ENCODE measurements around the gene BMS1. TPM values are rescaled to one million over a fixed set of nuclear protein-coding genes. Genes with fewer than 3 reads are reported as not detected.

BMS1 gene
- total and polyA plus RNA-seq, 2 of the 8 experiments (the other 6 are each of a cell fraction or from before 2014, with no cell fraction given): 3.7 to 34.6 TPM

GRCh38 chr10:42816912-42817311 is 34.3 kb downstream of the BMS1 start:
- Histone ChIP-seq H2BK20ac (ENCODE audit: low read length) (no peak overlapping the region), H3K27me3 (replicated peaks in 1 of 4; ENCODE audit: control insufficient read depth in 3 of 4, extremely low read depth in 1 of 4, insufficient read depth in 3 of 4, low read length in 3 of 4) (no peaks in the 10 kb centered on the region), H2BK15ac (ENCODE audit: low read length) (no peak overlapping the region), H3K4me1 (replicated peaks in 1 of 4; ENCODE audit: control insufficient read depth in 3 of 4, insufficient read depth in 4 of 4, low read length in 3 of 4) (peaks cover 5 to 18% (median 14%) of the 10 kb centered on the region in 4 experiments), H3K9me3 (ENCODE audit: insufficient read depth in 2 of 2, low read depth in 1 of 2, low read length in 1 of 2) (no peaks in the 10 kb centered on the region), H3K56ac (replicated peaks; ENCODE audit: insufficient read length, low read depth, low read length) (no peak overlapping the region), H3K4me3 (ENCODE audit: extremely low read depth in 1 of 4, insufficient read depth in 2 of 4, low read depth in 3 of 4, low read length in 4 of 4) (peak overlapping the region in 1 of 4 experiments; percentile 45; a peak in 1 of 8 replicates), H3K4ac (replicated peaks; ENCODE audit: insufficient read length, low read depth, low read length) (no peak overlapping the region), H2BK12ac (ENCODE audit: low read depth, low read length) (no peak overlapping the region; the same call in 1 of the 2 replicates), H4K8ac (ENCODE audit: extremely low read depth, insufficient read depth, low read length) (no peak overlapping the region), H3K79me1 (ENCODE audit: low read depth, low read length) (peaks cover 6% of the 10 kb centered on the region; the same call in 1 of the 2 replicates), H3K79me2 (ENCODE audit: control insufficient read depth in 1 of 2, insufficient read depth in 2 of 2, low read length in 2 of 2) (peaks cover 0 to 19% of the 10 kb centered on the region in 2 experiments; a peak in 2 of 4 replicates), H2BK120ac (replicated peaks; ENCODE audit: low read depth, low read length) (no peak overlapping the region), H4K20me1 (replicated peaks in 1 of 2; ENCODE audit: control insufficient read depth in 1 of 2, insufficient read depth in 2 of 2, low read length in 2 of 2) (peaks cover 2 to 3% of the 10 kb centered on the region in 2 experiments), H3K23ac (ENCODE audit: insufficient read length) (no peak overlapping the region), H2AK5ac (ENCODE audit: low read depth, low read length) (no peak overlapping the region), H3K36me3 (ENCODE audit: control insufficient read depth in 2 of 4, insufficient read depth in 4 of 4, low read length in 3 of 4) (peaks cover 0 to 20% (median 7%) of the 10 kb centered on the region in 4 experiments; a peak in 3 of 8 replicates), H4K91ac (replicated peaks; ENCODE audit: insufficient read length, low read length) (no peak overlapping the region), H3K9ac (replicated peaks in 1 of 4; ENCODE audit: extremely low read depth in 1 of 4, low read depth in 3 of 4, low read length in 3 of 4) (no peak overlapping the region), H3K23me2 (ENCODE audit: low read depth, low read length) (no peaks in the 10 kb centered on the region), H3K14ac (ENCODE audit: insufficient read length) (no peak overlapping the region), H2BK5ac (ENCODE audit: low read depth, low read length) (peak overlapping the region; percentile 95; the same call in 1 of the 2 replicates), H2AFZ (ENCODE audit: low read length) (no peak overlapping the region), H3K27ac (ENCODE audit: low read depth, low read length) (peak overlapping the region; percentile 73; the same call in 1 of the 2 replicates), H4K5ac (ENCODE audit: insufficient read length, low read depth, low read length) (no peak overlapping the region), H3K4me2 (ENCODE audit: insufficient read depth in 1 of 2, low read depth in 2 of 2, low read length in 2 of 2) (peak overlapping the region; percentile 64 to 73; a peak in 3 of 4 replicates), H3K18ac (ENCODE audit: extremely low read depth, low read length) (no peak overlapping the region)
- DNase-seq (ENCODE audit: low read depth in 1 of 2, low spot score in 2 of 2) (no peak), FAIRE-seq (no peak)
- ChIA-PET CTCF (ENCODE audit: partially characterized antibody) (interaction anchor here (1.0 to 1.2 kb wide), 2 partner anchors 10 to 261 kb away, joined by 3 to 4 read pairs; no protein-coding TSS in a partner anchor), POLR2A (ENCODE audit: partially characterized antibody) (interaction anchor here (0.6 to 2.6 kb wide), 5 partner anchors 8 to 160 kb away, joined by 3 to 7 read pairs (median 3); partner anchors contain the start of gene BMS1)
- WGBS, 2 experiments (ENCODE audit: extremely low coverage in 1 of 2, insufficient coverage in 1 of 2, insufficient read length in 1 of 2, insufficient replicate concordance in 2 of 2, low coverage in 1 of 2, low lambda C conversion rate in 2 of 2, missing lambda C conversion rate in 1 of 2): 0% methylated on average over 2 of the region's 2 CpGs; no CpG with 5 or more reads in 1 of the 2 experiments
- TF ChIP-seq POU5F1 (IDR thresholded peaks at IDR 0.05; ENCODE audit: low read depth, low read length) (peak; percentile 86), RNF2 (IDR thresholded peaks at IDR 0.05; ENCODE audit: borderline replicate concordance, low read depth, low read length, missing control alignments, poor library complexity, severe bottlenecking) (no peak), CTCF (IDR thresholded peaks at IDR 0.05; ENCODE audit: control extremely low read depth in 1 of 3, insufficient read depth in 1 of 3, low read depth in 1 of 3, low read length in 3 of 3) (no peak), SRF (IDR thresholded peaks at IDR 0.05; ENCODE audit: low read depth, low read length) (no peak), SIN3A (conservative IDR thresholded peaks at IDR 0.05 in 1 of 2, IDR thresholded peaks at IDR 0.05 in 1 of 2; ENCODE audit: low read depth in 1 of 2, low read length in 2 of 2) (no peak), ATF2 (IDR thresholded peaks at IDR 0.05; ENCODE audit: low read length) (no peak), TAF1 (IDR thresholded peaks at IDR 0.05; ENCODE audit: low read depth, low read length) (no peak), SIX5 (IDR thresholded peaks at IDR 0.05; ENCODE audit: low read depth, low read length) (no peak)
